Endothelial cell of umbilical vein (primary cell): Measurements from ENCODE around the gene SUGCT.

ENCODE experiments used
- CTCF ChIP-seq, 2 donors: IDR thresholded peaks; 1 replicate in 1 of 2; 2 replicates in 1 of 2; pipeline ENCODE4 v1.5.1; 2011; ENCODE audit warnings: low read length in 2 of 2, mild to moderate bottlenecking in 2 of 2, moderate library complexity in 2 of 2, control low read depth in 1 of 2, inconsistent platforms in 1 of 2, low read depth in 1 of 2; ENCODE audit not compliant: insufficient read depth in 1 of 2; ENCODE audit errors: extremely low read depth in 1 of 2
- EZH2 ChIP-seq: IDR thresholded peaks from 2 replicates; pipeline ENCODE4 v1.6.1; 2012; ENCODE audit warnings: borderline replicate concordance, low read depth, mild to moderate bottlenecking, moderate library complexity, low read length, inconsistent platforms; ENCODE audit not compliant: severe bottlenecking
- GATA2 ChIP-seq: IDR thresholded peaks from 2 replicates; pipeline ENCODE4 v1.7.0; 2011; ENCODE audit warnings: low read depth, mild to moderate bottlenecking, moderate library complexity, mixed read lengths, low read length; ENCODE audit not compliant: insufficient read length, insufficient read depth
- JUN ChIP-seq: IDR thresholded peaks from 2 replicates; pipeline ENCODE4 v1.6.1; 2011; ENCODE audit warnings: borderline replicate concordance, low read depth; ENCODE audit not compliant: insufficient read length, insufficient read depth
- MYC ChIP-seq: IDR thresholded peaks from one replicate; pipeline ENCODE4 v1.6.1; 2011; ENCODE audit warnings: mild to moderate bottlenecking, low read depth, low read length
- POLR2A ChIP-seq: IDR thresholded peaks from 2 replicates; pipeline ENCODE4 v1.6.1; 2012; ENCODE audit warnings: low read depth, mild to moderate bottlenecking, control low read depth, low read length
- POLR2AphosphoS5 ChIP-seq: IDR thresholded peaks from 2 replicates; pipeline ENCODE4 v1.6.1; 2012; ENCODE audit warnings: low read depth, mild to moderate bottlenecking, control low read depth, low read length, moderate library complexity; ENCODE audit not compliant: insufficient read depth
- TF ChIP-seq, protein P1 (sequence below): IDR thresholded peaks from 2 replicates; pipeline ENCODE4 v1.6.1; 2011; ENCODE audit not compliant: insufficient read depth, insufficient read length

- TF ChIP-seq CTCF (IDR thresholded peaks at IDR 0.05; ENCODE audit: extremely low read depth in 1 of 2, insufficient read depth in 1 of 2, low read depth in 1 of 2, low read length in 2 of 2) (no peak), EZH2 (no peak), POLR2A (no peak), JUN (no peak), MYC (no peak), GATA2 (no peak), POLR2AphosphoS5 (no peak)
- TF ChIP-seq, protein P1, sequence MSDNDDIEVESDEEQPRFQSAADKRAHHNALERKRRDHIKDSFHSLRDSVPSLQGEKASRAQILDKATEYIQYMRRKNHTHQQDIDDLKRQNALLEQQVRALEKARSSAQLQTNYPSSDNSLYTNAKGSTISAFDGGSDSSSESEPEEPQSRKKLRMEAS: no peak
These were observed 340.8 kb downstream of the SUGCT start for GRCh38 chr7:40475681-40475982.
